Measurements from ENCODE around the gene WASF3.

DNA sequence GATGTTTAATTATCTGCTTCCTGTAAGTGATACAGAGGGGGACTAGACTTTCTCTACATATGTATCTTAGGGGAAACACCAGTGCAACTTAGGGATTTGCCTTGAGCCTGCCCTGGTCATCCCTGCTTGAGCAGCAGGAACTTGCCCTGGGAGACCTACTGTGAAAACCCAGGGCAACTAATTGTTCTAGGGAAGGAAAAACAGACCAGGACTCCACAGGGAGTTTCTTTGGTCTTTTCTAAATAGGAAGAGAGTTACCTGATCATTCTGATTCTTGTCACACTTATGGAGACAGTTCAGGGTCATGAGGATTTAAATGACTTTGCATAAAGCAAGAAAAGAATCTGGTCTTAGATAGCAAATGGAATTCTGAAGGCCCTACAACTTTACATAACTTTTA is 89.1 kb downstream of the WASF3 start:
- no peak for TF ChIP-seq POLR2AphosphoS5 (IDR thresholded peaks at IDR 0.05; ENCODE audit: low read depth, low read length)
- TF ChIP-seq, protein P1, sequence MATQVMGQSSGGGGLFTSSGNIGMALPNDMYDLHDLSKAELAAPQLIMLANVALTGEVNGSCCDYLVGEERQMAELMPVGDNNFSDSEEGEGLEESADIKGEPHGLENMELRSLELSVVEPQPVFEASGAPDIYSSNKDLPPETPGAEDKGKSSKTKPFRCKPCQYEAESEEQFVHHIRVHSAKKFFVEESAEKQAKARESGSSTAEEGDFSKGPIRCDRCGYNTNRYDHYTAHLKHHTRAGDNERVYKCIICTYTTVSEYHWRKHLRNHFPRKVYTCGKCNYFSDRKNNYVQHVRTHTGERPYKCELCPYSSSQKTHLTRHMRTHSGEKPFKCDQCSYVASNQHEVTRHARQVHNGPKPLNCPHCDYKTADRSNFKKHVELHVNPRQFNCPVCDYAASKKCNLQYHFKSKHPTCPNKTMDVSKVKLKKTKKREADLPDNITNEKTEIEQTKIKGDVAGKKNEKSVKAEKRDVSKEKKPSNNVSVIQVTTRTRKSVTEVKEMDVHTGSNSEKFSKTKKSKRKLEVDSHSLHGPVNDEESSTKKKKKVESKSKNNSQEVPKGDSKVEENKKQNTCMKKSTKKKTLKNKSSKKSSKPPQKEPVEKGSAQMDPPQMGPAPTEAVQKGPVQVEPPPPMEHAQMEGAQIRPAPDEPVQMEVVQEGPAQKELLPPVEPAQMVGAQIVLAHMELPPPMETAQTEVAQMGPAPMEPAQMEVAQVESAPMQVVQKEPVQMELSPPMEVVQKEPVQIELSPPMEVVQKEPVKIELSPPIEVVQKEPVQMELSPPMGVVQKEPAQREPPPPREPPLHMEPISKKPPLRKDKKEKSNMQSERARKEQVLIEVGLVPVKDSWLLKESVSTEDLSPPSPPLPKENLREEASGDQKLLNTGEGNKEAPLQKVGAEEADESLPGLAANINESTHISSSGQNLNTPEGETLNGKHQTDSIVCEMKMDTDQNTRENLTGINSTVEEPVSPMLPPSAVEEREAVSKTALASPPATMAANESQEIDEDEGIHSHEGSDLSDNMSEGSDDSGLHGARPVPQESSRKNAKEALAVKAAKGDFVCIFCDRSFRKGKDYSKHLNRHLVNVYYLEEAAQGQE (IDR thresholded peaks at IDR 0.05; ENCODE audit: insufficient read depth in 1 of 2, low read depth in 2 of 2, low read length in 2 of 2) = no peak
- TF ChIP-seq FOXP2 (optimal IDR thresholded peaks at IDR 0.05; ENCODE audit: borderline replicate concordance, extremely low read depth, extremely low read length, insufficient read depth) = no peak
- TF ChIP-seq SIN3A (IDR thresholded peaks at IDR 0.05; ENCODE audit: borderline replicate concordance, insufficient read depth, low read length) = no peak
